K562 (cell line): Measurements from ENCODE around the gene CDK9. TPM values are rescaled to one million over a fixed set of nuclear protein-coding genes. Genes with fewer than 3 reads are reported as not detected.

Source experiments
- CBFA2T3 ChIP-seq: fragments of 450-650 bp; IDR thresholded peaks from 2 replicates; pipeline ENCODE4 v1.6.1; 2017
- CBFB ChIP-seq: sonication (generic); formaldehyde crosslinking; IDR thresholded peaks from 2 replicates; pipeline ENCODE4 v1.4.0; 2020; ENCODE audit warnings: mild to moderate bottlenecking, missing genetic modification reagents
- CHD4 ChIP-seq: fragments of 200-600 bp; sonication (generic); IDR thresholded peaks from 3 replicates; pipeline ENCODE4 v1.6.1; 2012; ENCODE audit warnings: low read depth, mild to moderate bottlenecking, mixed read lengths, low read length, inconsistent platforms; ENCODE audit not compliant: insufficient read depth, insufficient replicate concordance, poor library complexity, severe bottlenecking
- ETV6 ChIP-seq, 3 experiments: fragments of 150-350 bp in 1 of 3; sonication (generic) in 1 of 3; formaldehyde crosslinking in 1 of 3; IDR thresholded peaks; 2 replicates each; pipeline versions ENCODE4 v1.6.1 to v1.8.0; 2014 to 2022; ENCODE audit warnings: borderline replicate concordance in 2 of 3, low read depth in 2 of 3, antibody characterized with exemption in 1 of 3, low read length in 1 of 3, mild to moderate bottlenecking in 1 of 3, missing genetic modification reagents in 1 of 3
- GATA2 ChIP-seq: sonication (generic); formaldehyde crosslinking; IDR thresholded peaks from 2 replicates; pipeline ENCODE4 v1.4.0; 2020; ENCODE audit warnings: mild to moderate bottlenecking, missing genetic modification reagents
- NCOR1 ChIP-seq: fragments of 450-650 bp; IDR thresholded peaks from 2 replicates; pipeline ENCODE4 v1.6.1; 2016; ENCODE audit warnings: mild to moderate bottlenecking, moderate library complexity
- SMAD4 ChIP-seq: fragments of 250-450 bp; sonication (Bioruptor Pico); conservative IDR thresholded peaks from 2 replicates; pipeline ENCODE4 v1.8.0; 2021; ENCODE audit warnings: inconsistent platforms, mild to moderate bottlenecking, moderate library complexity
- U2AF2 ChIP-seq: fragments of 200-400 bp; formaldehyde crosslinking; optimal IDR thresholded peaks from 2 replicates; pipeline ENCODE3; 2017; ENCODE audit warnings: low read depth, mild to moderate bottlenecking, low read length
- ZBTB7A ChIP-seq: IDR thresholded peaks from 2 replicates; pipeline ENCODE4 v1.6.1; 2011; ENCODE audit warnings: low read depth, mild to moderate bottlenecking, low read length, moderate library complexity, borderline replicate concordance; ENCODE audit not compliant: control insufficient read depth
- ZNF212 ChIP-seq: fragments of 450-650 bp; formaldehyde crosslinking; IDR thresholded peaks from 2 replicates; pipeline ENCODE4 v1.4.0; 2020; ENCODE audit warnings: mild to moderate bottlenecking
- ZNF444 ChIP-seq: fragments of 250-450 bp; sonication (Bioruptor Pico); IDR thresholded peaks from 2 replicates; pipeline ENCODE4 v1.4.0; 2020; ENCODE audit warnings: mild to moderate bottlenecking, moderate library complexity
- ZNF77 ChIP-seq: fragments of 250-450 bp; sonication (Bioruptor Pico); IDR thresholded peaks from 2 replicates; pipeline ENCODE4 v1.5.0; 2020
- polyA plus RNA-seq, 8 experiments: library from polyadenylated mRNA; depleted of rRNA in 4 of 8; stranded (reverse) in 5 of 8; unstranded in 3 of 8; fragments of >200 nt; fragmentation: Nextera tagmentation in 2 of 8; fragmentation: Illumina TruSeq in 1 of 8; extraction: Ambion mirVana in 2 of 8; extraction: Trizol in 1 of 8; gene quantifications; 2 replicates each; pipeline versions ENCODE4 v1.2.1 to v1.2.3, GENCODE V29; 2011 to 2014; ENCODE audit warnings: inconsistent platforms in 1 of 8, missing spikeins in 1 of 8
- total RNA-seq, 7 experiments: library from RNA; depleted of rRNA in 6 of 7; stranded (reverse); fragments of >200 nt in 6 of 7; fragmentation: Illumina TruSeq in 2 of 7; extraction: Trizol in 2 of 7; gene quantifications; 2 replicates each; pipeline versions ENCODE4 v1.2.1 to v1.2.3, GENCODE V29; 2011 to 2021; ENCODE audit warnings: low replicate concordance in 1 of 7
- TF ChIP-seq, protein P1 (sequence below): fragments of 250-450 bp; sonication (Bioruptor Pico); IDR thresholded peaks from 2 replicates; pipeline ENCODE4 v1.5.0; 2021; ENCODE audit warnings: mild to moderate bottlenecking, moderate library complexity
- TF ChIP-seq, protein P2 (sequence below): IDR thresholded peaks from 2 replicates; pipeline ENCODE4 v1.6.1; 2011; ENCODE audit warnings: borderline replicate concordance, low read depth, mild to moderate bottlenecking, moderate library complexity, low read length; ENCODE audit not compliant: insufficient read depth, poor library complexity, severe bottlenecking
- TF ChIP-seq, protein P3 (sequence below): fragments of 450-650 bp; IDR thresholded peaks from 2 replicates; pipeline ENCODE4 v1.6.1; 2016; ENCODE audit warnings: antibody characterized with exemption
- TF ChIP-seq, protein P4 (sequence below): conservative IDR thresholded peaks from 2 replicates; pipeline ENCODE4 v1.6.1; 2011; ENCODE audit warnings: low read depth, mild to moderate bottlenecking, low read length; ENCODE audit not compliant: control insufficient read depth

CDK9 gene
- total and polyA plus RNA-seq, 9 of the 15 experiments (the other 6 are each of a cell fraction or from before 2014, with no cell fraction given): 4.2 to 78.6 (median 33.0) TPM

DNA sequence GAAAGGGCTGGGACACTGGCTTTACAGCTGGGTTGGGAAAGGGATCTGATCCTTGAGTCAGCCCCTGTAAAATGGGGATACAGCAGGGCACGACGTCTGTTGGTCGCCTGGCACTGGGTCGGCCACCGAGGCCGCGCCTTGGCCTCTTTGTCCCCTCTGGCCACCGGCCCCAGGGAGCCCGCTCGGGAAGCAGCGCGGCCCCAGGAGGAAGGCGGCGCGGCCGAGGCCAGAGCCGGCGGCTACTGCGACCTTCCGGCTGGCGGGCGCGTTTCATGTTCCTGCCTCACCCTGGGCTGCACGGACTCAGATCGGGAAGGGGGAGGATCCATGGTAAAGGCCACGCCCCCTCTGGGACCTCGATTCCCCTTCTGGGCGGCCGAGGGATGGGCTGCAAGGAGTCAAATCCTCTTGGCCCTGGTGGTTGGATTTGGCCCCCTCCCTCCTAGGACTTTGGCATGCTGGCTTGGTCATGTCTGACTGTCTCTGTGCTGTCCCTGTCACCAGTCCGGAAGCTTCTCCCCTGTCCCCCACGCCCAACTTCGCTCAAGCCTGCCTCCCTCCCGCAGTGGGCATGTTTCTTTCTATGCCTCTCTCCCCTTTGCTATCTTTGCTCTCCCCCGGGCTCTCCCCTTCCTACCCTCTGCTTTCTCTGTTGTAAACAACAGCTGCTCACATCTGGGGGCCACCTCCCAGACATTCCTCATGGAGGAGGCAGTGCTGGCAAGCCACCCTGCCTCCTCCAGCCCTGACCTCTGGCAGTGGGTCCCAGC is 42.6 kb downstream of the CDK9 start (continued):
- TF ChIP-seq, protein P1, sequence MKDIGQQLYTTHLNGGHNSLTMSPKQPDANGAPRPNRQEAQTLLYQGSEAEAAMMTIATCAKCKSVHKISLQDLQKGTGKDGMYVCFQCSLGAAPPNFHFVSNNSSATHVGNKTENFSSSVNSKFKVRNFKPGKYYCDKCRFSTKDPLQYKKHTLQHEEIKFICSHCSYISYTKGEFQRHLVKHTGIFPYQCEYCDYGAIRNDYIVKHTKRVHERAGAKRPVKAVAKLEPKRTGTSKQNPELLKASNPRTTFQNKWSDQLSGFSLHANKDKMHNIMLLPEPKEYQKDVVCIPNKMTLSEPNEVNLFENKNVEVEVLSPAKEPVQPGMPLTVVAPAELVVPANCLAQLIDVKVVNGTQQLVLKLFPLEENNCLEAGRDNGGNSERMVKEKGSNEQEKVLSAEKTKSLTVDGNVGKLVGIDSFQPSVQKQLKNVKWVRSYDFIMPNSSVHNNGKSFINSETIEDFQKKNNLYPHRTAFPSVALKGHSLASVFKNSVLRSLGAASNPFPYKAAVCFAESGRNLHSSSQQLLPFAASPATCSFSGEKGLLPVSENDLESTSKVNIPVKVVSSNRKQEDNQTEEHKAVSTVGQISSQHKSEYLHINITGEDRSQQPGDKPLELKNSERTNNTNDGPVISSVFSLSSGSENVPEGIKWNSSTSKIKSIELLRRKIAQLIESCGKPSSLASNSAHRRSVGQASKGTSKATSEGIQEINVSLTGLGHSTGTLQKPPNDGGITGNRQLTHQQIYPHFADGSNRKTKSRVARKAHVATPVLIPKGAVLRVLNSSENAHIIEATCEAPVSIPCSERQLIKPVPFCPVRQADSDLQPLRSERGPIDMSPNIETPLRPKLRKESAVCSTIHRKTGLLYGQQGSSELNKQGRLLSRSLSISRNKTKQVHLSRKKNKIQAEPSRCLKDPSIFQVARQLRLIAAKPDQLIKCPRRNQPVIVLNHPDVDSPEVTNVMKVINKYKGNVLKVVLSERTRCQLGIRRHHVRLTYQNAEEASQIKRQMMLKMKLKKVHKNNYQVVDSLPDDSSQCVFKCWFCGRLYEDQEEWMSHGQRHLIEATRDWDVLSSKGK (CRISPR knock-in tag): no peak
- TF ChIP-seq CHD4: no peak
- no peak for TF ChIP-seq ZNF212 (CRISPR knock-in tag)
- TF ChIP-seq ZBTB7A: peak; percentile 11; the same call in 1 of the 2 replicates
- no peak for TF ChIP-seq U2AF2
- TF ChIP-seq, protein P2, sequence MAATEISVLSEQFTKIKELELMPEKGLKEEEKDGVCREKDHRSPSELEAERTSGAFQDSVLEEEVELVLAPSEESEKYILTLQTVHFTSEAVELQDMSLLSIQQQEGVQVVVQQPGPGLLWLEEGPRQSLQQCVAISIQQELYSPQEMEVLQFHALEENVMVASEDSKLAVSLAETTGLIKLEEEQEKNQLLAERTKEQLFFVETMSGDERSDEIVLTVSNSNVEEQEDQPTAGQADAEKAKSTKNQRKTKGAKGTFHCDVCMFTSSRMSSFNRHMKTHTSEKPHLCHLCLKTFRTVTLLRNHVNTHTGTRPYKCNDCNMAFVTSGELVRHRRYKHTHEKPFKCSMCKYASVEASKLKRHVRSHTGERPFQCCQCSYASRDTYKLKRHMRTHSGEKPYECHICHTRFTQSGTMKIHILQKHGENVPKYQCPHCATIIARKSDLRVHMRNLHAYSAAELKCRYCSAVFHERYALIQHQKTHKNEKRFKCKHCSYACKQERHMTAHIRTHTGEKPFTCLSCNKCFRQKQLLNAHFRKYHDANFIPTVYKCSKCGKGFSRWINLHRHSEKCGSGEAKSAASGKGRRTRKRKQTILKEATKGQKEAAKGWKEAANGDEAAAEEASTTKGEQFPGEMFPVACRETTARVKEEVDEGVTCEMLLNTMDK: no peak
- TF ChIP-seq, protein P3, sequence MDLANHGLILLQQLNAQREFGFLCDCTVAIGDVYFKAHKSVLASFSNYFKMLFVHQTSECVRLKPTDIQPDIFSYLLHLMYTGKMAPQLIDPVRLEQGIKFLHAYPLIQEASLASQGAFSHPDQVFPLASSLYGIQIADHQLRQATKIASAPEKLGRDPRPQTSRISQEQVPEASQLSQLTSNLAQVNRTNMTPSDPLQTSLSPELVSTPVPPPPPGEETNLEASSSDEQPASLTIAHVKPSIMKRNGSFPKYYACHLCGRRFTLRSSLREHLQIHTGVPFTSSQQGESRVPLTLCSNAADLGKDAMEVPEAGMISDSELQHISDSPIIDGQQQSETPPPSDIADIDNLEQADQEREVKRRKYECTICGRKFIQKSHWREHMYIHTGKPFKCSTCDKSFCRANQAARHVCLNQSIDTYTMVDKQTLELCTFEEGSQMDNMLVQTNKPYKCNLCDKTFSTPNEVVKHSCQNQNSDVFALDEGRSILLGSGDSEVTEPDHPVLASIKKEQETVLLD: peak; percentile 61
- TF ChIP-seq, protein P4, sequence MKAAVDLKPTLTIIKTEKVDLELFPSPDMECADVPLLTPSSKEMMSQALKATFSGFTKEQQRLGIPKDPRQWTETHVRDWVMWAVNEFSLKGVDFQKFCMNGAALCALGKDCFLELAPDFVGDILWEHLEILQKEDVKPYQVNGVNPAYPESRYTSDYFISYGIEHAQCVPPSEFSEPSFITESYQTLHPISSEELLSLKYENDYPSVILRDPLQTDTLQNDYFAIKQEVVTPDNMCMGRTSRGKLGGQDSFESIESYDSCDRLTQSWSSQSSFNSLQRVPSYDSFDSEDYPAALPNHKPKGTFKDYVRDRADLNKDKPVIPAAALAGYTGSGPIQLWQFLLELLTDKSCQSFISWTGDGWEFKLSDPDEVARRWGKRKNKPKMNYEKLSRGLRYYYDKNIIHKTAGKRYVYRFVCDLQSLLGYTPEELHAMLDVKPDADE: 0 out of 2 replicates have a peak, but pooled peaks have one; percentile 59
- TF ChIP-seq ZNF77 (CRISPR knock-in tag): no peak
- TF ChIP-seq CBFA2T3: peak; percentile 51
- TF ChIP-seq ZNF444 (CRISPR knock-in tag): no peak
- TF ChIP-seq CBFB (CRISPR knock-in tag): 0 out of 2 replicates have a peak, but pooled peaks have one; percentile 18
- 0 out of 2 replicates have a peak, but pooled peaks have one; percentile 42 for TF ChIP-seq SMAD4 (CRISPR knock-in tag)
- no peak for TF ChIP-seq GATA2
- peak; percentile 29; the same call in 1 of the 2 replicates for TF ChIP-seq NCOR1
- TF ChIP-seq ETV6 (IDR thresholded peaks at IDR 0.05; ENCODE audit: borderline replicate concordance in 1 of 2, low read depth in 2 of 2, low read length in 1 of 2): no peak
- TF ChIP-seq ETV6 (CRISPR knock-in tag; IDR thresholded peaks at IDR 0.05; ENCODE audit: borderline replicate concordance): no peak
